Measurements from ENCODE around the gene GAS2L1. TPM values are rescaled to one million over a fixed set of nuclear protein-coding genes. Genes with fewer than 3 reads are reported as not detected.

Gene GAS2L1
- total and polyA plus RNA-seq, 2 of the 4 experiments (the other 2 are of a cell fraction), result 1.4 to 15.6 TPM

- Histone ChIP-seq H2AK9ac (replicated peaks; ENCODE audit: low read depth, low read length, poor library complexity) (no peak overlapping the region), H3K23ac (ENCODE audit: low read depth, low read length) (no peak overlapping the region), H3K27ac (ENCODE audit: insufficient read depth, low read length) (no peak overlapping the region), H3K9me3 (ENCODE audit: control insufficient read depth, insufficient read depth, low read length) (no peaks in the 10 kb centered on the region), H3K9ac (ENCODE audit: low read depth, low read length) (no peak overlapping the region), H4K91ac (ENCODE audit: insufficient read depth, low read depth, low read length) (no peak overlapping the region), H4K20me1 (ENCODE audit: insufficient read depth, low read length) (peaks cover 3% of the 10 kb centered on the region), H3K14ac (replicated peaks; ENCODE audit: low read depth, low read length) (no peak overlapping the region), H3K4me1 (ENCODE audit: control insufficient read depth, insufficient read depth, low read length) (no peaks in the 10 kb centered on the region), H2BK15ac (ENCODE audit: low read depth, low read length) (no peak overlapping the region), H3K9me1 (ENCODE audit: insufficient read depth, low read length) (no peaks in the 10 kb centered on the region), H2AFZ (replicated peaks; ENCODE audit: low read length, poor library complexity) (no peak overlapping the region), H2BK120ac (ENCODE audit: low read depth, low read length) (no peak overlapping the region), H3K4me3 (ENCODE audit: insufficient read depth, low read depth, low read length) (no peak overlapping the region), H2BK20ac (ENCODE audit: low read depth, low read length) (no peak overlapping the region), H2AK5ac (ENCODE audit: low read depth, low read length) (no peak overlapping the region), H4K8ac (ENCODE audit: low read depth in 2 of 2, low read length in 2 of 2) (no peak overlapping the region), H4K5ac (ENCODE audit: low read depth, low read length) (no peak overlapping the region), H3K18ac (ENCODE audit: low read depth, low read length) (no peak overlapping the region), H3K36me3 (ENCODE audit: control insufficient read depth, insufficient read depth, low read length) (peaks cover 55% of the 10 kb centered on the region), H3K27me3 (ENCODE audit: control insufficient read depth, insufficient read depth, low read length) (no peaks in the 10 kb centered on the region), H2BK5ac (ENCODE audit: low read depth, low read length, poor library complexity, severe bottlenecking) (no peak overlapping the region), H3K79me1 (ENCODE audit: low read depth in 1 of 2, low read length in 2 of 2) (peaks cover 0 to 3% of the 10 kb centered on the region in 2 experiments; a peak in 1 of 4 replicates), H3K4me2 (ENCODE audit: low read depth, low read length) (no peak overlapping the region), H3K4ac (ENCODE audit: low read depth, low read length) (no peak overlapping the region), H3K56ac (ENCODE audit: extremely low read depth, insufficient read depth, low read length) (no peak overlapping the region)
- WGBS, 2 experiments (ENCODE audit: extremely low coverage in 2 of 2, insufficient read length in 1 of 2), result 100% methylated on average over 1 of the region's 6 CpGs; no CpG with 5 or more reads in 1 of the 2 experiments
- in situ Hi-C loops (cut with MboI; ENCODE audit: low sequenced_read_pairs), result no loop called here
- no peak for TF ChIP-seq CTCF (conservative IDR thresholded peaks at IDR 0.05; ENCODE audit: low read depth, low read length)
- no peak for TF ChIP-seq CEBPB (IDR thresholded peaks at IDR 0.05; ENCODE audit: low read depth, low read length)
- no peak for TF ChIP-seq FOS (IDR thresholded peaks at IDR 0.05; ENCODE audit: low read depth, low read length)
- intact Hi-C loops (cut with micrococcal nuclease), result no loop called here
- no TSS peak for BruUV-seq (replicated peaks)
- dilution Hi-C loops (cut with HindIII; ENCODE audit: low sequenced_read_pairs, unreplicated experiment), result no loop called here
- POLR2A ChIA-PET (ENCODE audit: unreplicated experiment), result no interaction called here
- ATAC-seq (ENCODE audit: low read depth) (no peak), DNase-seq (no peak)
- CTCF ChIA-PET, result no interaction called here
Observed at GRCh38 chr22:29338398-29338797, 31.9 kb downstream of the GAS2L1 start.

Data from IMR-90 (cell line).